Stimulated activated naive B cell treated with anti-CD40 and anti-IgM and Interleukin-4, amounts not matched to agents 10 μg/mL and 1 μg/mL and 100 μg/mL, for 72 hours (primary cell): ENCODE data around the gene CTIF.

Source experiments
- ATAC-seq, 2 donors: fragments of 150-1000 bp; cut with Tn5 transposase; replicated peaks; 2 replicates each; pipeline ENCODE4 v1.10.0; 2021; ENCODE audit warnings: moderate library complexity in 1 of 2
- DNase-seq: peaks from one replicate; pipeline ENCODE4 v3.0.0; 2021
- H3K27ac Mint-ChIP-seq: one replicate; pipeline ENCODE4 v1.8.0; 2022; ENCODE audit warnings: mild to moderate bottlenecking, mixed read lengths
- H3K27me3 Mint-ChIP-seq, 2 donors: one replicate each; pipeline ENCODE4 v1.8.0; 2022; ENCODE audit warnings: mixed read lengths in 2 of 2
- H3K36me3 Mint-ChIP-seq, 2 donors: one replicate each; pipeline ENCODE4 v1.8.0; 2022; ENCODE audit warnings: mixed read lengths in 2 of 2, mild to moderate bottlenecking in 1 of 2
- H3K4me1 Mint-ChIP-seq, 2 donors: one replicate each; pipeline ENCODE4 v1.8.0; 2022; ENCODE audit warnings: mixed read lengths in 2 of 2, mild to moderate bottlenecking in 1 of 2
- H3K4me3 Mint-ChIP-seq, 2 donors: one replicate each; pipeline ENCODE4 v1.8.0; 2022; ENCODE audit warnings: mild to moderate bottlenecking in 2 of 2, mixed read lengths in 2 of 2, moderate library complexity in 1 of 2
- H3K9me3 Mint-ChIP-seq, 2 donors: one replicate each; pipeline ENCODE4 v1.8.0; 2022; ENCODE audit warnings: mixed read lengths in 2 of 2, mild to moderate bottlenecking in 1 of 2

The CTIF gene

DNA sequence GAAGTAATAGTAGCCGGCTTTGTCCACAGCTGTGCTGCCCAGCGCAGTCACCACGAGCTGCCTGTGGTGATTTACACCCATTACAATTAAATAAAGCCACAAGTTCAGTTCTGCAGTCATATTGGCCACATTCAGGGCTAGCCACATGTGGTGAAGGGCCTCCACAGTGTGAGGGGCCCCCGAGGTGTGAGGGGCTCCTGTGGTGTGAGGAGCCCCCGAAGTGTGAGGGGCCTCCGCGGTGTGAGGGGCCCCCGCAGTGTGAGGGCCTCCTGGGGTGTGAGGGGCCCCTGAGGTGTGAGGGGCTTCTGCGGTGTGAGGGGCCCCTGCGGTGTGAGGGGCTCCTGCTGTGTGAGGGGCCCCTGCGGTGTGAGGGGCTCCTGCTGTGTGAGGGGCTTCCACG is 191.2 kb downstream of the CTIF start:
- no peak for ATAC-seq
- no peak overlapping the region for H3K27ac Mint-ChIP-seq
- peaks cover 3% of the 10 kb centered on the region in 2 donors for H3K36me3 Mint-ChIP-seq
- H3K4me1 Mint-ChIP-seq = peaks cover 22% of the 10 kb centered on the region in 2 donors
- H3K27me3 Mint-ChIP-seq = no peaks in the 10 kb centered on the region
- no peak overlapping the region for H3K4me3 Mint-ChIP-seq
- no peak for DNase-seq
- peaks cover 2 to 4% of the 10 kb centered on the region in 2 donors for H3K9me3 Mint-ChIP-seq

DNA sequence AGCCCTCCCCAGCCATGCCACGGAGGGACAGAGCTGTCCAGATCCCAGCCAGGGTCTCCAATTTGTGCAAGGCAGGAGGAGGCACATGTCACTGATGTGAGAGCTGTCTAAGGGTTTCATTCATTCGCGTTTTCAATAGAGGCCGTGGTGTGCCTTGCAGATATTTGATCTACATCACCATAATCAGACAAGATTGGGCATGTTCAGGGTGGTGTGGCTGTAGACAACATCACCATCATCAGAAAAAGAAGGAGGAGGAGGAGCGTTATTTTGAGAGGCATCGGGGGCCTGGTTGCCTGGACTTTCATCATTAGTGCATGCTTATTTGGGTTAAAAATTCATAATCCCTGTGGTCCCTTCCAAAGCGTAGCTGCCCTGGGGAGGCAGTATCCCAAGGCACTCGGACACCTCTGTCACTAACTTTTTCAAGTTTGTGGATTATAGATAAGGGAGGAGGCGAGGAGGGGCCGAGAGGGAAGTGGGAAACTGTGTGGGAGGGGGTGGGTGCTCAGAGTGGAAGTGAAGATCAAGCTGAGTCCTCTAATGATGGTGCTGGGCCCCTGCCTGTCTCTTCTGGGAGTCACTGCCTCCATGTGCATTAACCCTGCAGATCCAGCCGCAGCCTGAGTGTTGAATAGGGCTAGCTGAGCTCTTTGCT is 194.1 kb downstream of the CTIF start:
- DNase-seq = peak; percentile 14
- H3K36me3 Mint-ChIP-seq = peaks cover 2 to 3% of the 10 kb centered on the region in 2 donors
- peaks cover 20 to 29% of the 10 kb centered on the region in 2 donors for H3K4me1 Mint-ChIP-seq
- no peaks in the 10 kb centered on the region for H3K9me3 Mint-ChIP-seq
- no peak overlapping the region for H3K27ac Mint-ChIP-seq
- peak; percentile 90 to 95 for ATAC-seq
- H3K4me3 Mint-ChIP-seq = peak overlapping the region in 1 of 2 donors; percentile 18
- no peaks in the 10 kb centered on the region for H3K27me3 Mint-ChIP-seq

DNA sequence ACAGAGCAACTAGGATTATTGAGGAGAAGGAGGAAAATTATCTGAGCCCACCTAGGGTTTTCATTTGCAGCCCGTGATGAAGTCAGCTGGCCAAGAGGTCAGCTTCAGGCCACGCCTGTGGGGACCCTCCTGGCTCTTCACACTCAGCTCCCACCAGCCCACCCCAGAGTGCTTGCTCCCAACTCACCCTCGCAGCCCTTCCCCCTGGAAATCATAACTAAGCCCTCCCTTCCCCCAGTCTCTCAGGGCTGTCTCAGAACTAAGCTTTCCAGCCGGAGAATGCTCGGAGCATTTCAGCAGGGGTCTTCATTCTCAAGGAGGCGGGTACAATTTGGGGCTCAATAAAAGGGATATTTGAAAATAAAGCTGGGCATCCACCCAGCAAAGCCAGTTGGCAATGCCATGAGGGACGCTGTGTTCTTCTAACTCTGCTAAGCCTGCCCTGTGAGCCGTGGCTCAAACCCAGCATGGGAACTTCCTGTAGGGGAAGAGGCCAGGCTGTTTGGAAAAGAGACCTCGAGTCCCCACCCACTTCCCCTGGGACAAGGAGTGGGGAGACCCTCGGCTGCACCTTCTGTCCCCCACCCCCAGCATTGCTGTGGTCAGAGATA is 194.9 kb downstream of the CTIF start:
- H3K4me3 Mint-ChIP-seq = no peak overlapping the region
- peaks cover 0 to 2% of the 10 kb centered on the region in 2 donors for H3K36me3 Mint-ChIP-seq
- no peaks in the 10 kb centered on the region for H3K27me3 Mint-ChIP-seq
- H3K4me1 Mint-ChIP-seq = peaks cover 20 to 29% of the 10 kb centered on the region in 2 donors
- DNase-seq (no peak), ATAC-seq (no peak)
- H3K9me3 Mint-ChIP-seq = no peaks in the 10 kb centered on the region
- no peak overlapping the region for H3K27ac Mint-ChIP-seq

DNA sequence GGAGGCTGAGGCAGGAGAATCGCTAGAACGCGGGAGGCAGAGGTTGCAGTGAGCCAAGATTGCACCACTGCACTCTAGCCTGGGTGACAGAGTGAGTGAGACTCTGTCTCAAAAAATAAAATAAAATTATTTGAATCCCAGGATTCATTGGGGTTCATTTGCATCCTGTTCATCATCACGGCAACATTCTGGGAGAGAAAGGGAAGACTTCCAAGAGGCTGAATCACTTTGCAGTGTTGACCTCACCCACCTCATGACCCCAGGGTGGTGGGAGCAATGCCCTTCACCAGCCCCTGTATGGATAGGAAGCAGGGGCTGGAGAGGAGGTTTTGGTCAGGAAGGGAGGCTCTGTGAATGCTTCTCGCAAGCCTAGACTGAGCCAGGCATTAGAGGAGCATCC is 195.6 kb downstream of the CTIF start:
- ATAC-seq = no peak
- H3K4me3 Mint-ChIP-seq = no peak overlapping the region
- peaks cover 20 to 29% of the 10 kb centered on the region in 2 donors for H3K4me1 Mint-ChIP-seq
- peak overlapping the region; percentile 20 for H3K27ac Mint-ChIP-seq
- peaks cover 0 to 2% of the 10 kb centered on the region in 2 donors for H3K36me3 Mint-ChIP-seq
- H3K27me3 Mint-ChIP-seq = no peaks in the 10 kb centered on the region
- H3K9me3 Mint-ChIP-seq = no peaks in the 10 kb centered on the region
- no peak for DNase-seq

DNA sequence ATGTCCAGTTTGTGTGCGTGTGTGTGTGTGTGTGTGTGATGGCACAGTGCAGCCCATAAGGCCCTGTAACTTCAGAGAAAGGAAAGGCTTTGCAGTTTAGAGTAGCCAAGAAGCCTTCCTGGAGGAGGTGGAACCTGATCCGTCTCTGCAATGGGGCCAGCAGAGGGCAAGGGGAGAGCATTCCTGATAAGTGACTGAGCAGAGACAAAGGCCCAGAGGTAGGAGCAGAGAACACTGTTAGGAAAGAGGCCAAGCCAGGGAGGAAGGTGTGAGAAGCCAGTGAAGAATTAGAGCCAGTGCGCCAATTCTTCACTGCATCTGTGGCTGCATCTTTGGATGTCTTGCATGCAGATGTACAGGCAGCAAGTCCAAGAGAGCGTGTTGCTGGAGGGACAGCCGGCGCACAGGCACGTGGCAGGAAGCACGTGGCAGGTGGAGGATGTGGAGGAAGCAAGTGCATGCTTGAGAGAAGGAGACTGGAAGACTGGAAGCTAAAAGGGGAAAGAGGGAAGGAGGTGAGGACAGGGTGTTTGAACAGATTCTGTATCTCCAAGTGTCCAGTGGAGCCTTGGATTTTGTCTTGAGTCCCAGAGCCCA is 196.3 kb downstream of the CTIF start:
- Mint-ChIP-seq H3K9me3 (no peaks in the 10 kb centered on the region), H3K4me1 (peaks cover 20 to 29% of the 10 kb centered on the region in 2 donors), H3K27ac (no peak overlapping the region), H3K27me3 (no peaks in the 10 kb centered on the region), H3K4me3 (no peak overlapping the region), H3K36me3 (peaks cover 0 to 2% of the 10 kb centered on the region in 2 donors)
- DNase-seq (no peak), ATAC-seq (no peak)

DNA sequence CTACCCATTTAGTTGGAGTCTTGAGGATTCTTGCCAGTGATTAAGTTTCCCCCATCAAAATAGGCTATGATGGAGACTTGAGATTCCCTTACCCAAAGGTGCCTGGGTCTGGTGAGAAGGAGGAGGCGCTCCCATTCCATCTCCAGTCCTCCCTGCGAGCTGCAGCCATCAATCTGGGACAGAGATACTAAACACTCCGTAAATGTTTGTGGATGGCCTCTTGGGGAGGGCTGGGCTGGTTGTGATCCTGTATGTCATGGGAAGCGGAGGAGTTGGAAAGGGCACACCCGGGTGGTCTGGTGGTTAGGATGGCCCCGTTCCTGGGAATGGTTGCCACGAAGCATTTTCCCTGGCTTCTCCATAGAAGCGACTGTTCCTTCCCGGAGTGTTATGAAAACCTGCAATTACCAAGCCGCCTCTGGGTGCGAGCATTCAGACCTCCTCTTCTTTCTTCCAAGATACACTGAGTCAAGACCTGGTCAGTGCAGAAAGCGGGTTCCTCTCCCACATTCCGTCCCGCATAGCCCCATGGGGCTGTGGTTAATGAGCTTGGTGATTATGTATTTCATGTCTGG is 196.9 kb downstream of the CTIF start:
- Mint-ChIP-seq H3K4me3 (no peak overlapping the region), H3K9me3 (no peaks in the 10 kb centered on the region), H3K4me1 (peaks cover 20 to 29% of the 10 kb centered on the region in 2 donors), H3K36me3 (peaks cover 0 to 2% of the 10 kb centered on the region in 2 donors), H3K27ac (no peak overlapping the region), H3K27me3 (no peaks in the 10 kb centered on the region)
- no peak for DNase-seq
- ATAC-seq = no peak

DNA sequence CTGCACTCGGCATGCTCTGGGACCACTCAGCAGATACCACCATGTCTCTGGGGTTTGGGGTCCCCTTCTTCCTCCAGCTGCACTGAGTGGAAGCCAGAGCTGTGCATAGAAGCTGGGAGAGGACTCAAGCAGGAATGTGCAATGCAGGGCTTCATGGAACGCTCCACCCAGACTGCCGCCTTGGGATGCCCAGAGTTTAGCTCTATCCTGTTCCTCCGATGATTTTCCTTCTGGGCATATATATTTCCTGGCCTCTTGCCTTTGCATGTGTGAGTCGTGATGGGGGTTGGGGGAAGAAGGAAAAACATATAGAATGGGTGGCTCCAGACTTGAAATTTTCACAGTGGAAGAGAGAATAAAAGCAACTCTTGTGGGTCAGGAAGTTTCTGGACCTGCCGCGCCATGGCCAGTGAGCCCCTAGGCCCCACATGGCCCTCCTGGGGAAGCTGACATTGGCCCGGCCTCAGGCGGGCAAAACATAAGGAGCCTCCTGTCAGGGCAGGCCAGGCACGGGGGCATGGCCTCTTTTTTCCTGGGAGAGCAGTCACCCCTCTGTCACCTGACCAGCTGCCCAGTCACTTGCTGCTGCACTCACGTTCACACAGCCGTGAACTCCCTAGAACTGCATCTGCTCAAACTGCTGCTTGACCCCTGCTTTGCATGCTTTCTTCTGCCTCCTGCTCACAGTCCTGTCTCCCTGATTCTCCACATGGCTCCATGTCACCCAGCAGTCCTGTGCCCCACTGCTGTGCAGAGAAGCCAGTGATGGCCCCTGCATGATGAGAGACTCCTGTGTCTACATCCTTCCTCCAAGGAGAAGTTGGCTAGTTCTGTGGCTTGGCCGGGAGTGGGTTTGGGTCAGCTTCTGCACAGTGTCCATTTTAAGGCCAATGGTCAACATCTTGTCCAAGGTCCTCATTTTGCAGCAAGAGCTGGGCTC is 197.8 kb downstream of the CTIF start:
- no peak overlapping the region for H3K27ac Mint-ChIP-seq
- no peak for DNase-seq
- H3K4me3 Mint-ChIP-seq = no peak overlapping the region
- no peak for ATAC-seq
- peaks cover 0 to 2% of the 10 kb centered on the region in 2 donors for H3K36me3 Mint-ChIP-seq
- no peaks in the 10 kb centered on the region for H3K9me3 Mint-ChIP-seq
- peaks cover 20 to 29% of the 10 kb centered on the region in 2 donors for H3K4me1 Mint-ChIP-seq
- no peaks in the 10 kb centered on the region for H3K27me3 Mint-ChIP-seq

DNA sequence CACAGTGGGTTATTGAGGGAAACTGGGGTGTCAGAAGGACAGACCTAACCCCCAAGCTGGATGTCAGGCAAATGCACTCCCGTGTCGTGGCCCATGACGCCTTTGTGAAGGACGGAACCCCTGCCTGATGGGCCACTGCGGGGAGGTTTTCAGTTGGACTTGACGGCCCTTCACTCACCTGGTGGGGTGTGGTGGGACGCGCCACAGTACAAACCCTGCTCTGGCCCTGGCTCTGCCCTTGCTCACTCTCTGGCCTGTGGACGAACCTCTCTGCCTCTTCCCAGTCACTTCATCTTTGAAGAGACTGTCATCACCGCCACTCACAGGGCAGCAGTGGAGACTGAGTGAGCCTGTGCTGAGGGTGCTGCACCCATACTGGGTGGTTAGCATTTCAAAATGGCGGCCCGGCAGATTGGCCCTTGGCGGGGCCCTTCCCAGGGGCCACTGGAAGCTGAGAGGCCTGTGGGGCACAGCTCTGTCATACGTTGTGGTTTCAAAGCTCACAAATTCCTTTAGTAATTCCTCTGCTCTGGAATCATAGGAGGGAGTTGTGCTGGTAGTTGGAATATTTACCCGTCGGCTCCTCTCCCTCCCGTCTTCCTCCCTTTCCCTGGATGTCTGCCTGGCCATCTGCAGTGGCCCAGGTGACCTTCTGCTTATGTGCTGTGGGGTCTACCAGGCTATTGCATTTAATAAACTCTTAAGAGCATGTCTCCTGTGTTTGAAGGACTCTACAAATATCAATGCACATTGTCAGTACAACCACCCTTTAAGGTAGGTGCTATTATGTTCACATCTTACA is 200.6 kb downstream of the CTIF start:
- H3K36me3 Mint-ChIP-seq = peaks cover 0 to 2% of the 10 kb centered on the region in 2 donors
- H3K27me3 Mint-ChIP-seq = no peaks in the 10 kb centered on the region
- H3K27ac Mint-ChIP-seq = no peak overlapping the region
- no peak for DNase-seq
- peaks cover 6 to 10% of the 10 kb centered on the region in 2 donors for H3K4me1 Mint-ChIP-seq
- no peaks in the 10 kb centered on the region for H3K9me3 Mint-ChIP-seq
- H3K4me3 Mint-ChIP-seq = no peak overlapping the region
- no peak for ATAC-seq

DNA sequence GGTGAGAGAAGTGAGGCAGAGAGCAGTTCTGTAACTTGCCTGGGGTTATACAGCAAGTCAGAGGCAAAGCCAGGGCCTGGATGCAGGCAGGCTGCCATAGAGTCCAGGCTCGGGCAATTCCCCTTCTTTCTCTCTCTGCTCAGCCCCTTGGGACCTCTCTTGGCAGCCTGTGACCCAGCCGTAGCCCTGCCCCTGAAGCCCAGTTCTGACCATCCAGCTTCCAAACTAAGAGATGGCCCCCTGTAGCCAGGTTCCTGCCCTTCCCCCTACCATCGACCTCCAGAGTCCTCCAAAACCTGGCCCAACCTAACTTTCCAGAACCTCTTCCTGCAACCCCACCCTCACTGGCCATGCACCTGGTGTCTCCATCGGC is 201.2 kb downstream of the CTIF start:
- Mint-ChIP-seq H3K4me1 (peaks cover 3 to 7% of the 10 kb centered on the region in 2 donors), H3K9me3 (no peaks in the 10 kb centered on the region), H3K36me3 (peaks cover 0 to under 1% of the 10 kb centered on the region in 2 donors), H3K27ac (peak overlapping the region; percentile 14), H3K4me3 (no peak overlapping the region), H3K27me3 (no peaks in the 10 kb centered on the region)
- DNase-seq (no peak), ATAC-seq (no peak)

DNA sequence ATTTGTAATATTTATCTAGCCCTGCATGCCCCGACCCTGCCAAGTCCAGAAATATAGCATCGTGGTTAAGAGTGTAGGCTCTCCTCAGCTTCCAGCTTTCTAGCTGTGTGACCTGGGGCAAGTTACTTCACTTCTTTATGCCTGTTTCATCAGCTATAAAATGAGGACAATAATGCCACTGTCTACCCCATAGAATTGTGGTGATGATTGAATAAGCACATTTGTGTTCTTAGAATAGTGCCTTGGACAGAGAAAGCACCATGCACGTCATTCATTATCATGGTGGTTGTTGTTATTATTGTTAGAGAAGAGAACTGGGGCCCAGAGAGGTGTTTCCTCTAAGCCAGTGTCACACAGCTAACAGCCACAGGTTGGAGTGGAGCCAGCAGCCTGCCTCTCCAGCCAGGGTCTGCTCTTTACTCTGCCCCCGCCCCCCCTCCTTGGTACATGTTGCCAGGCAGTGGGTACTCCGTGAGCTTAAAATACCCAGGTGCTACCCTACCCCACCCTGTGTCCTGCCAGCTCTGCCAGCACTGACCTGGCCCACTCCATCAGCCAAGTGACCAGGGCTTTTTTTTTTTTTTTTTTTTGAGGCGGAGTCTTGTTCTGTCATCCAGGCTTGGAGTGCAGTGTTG is 202.1 kb downstream of the CTIF start:
- H3K4me1 Mint-ChIP-seq = no peaks in the 10 kb centered on the region
- no peak for ATAC-seq
- no peak for DNase-seq
- H3K27ac Mint-ChIP-seq = no peak overlapping the region
- no peaks in the 10 kb centered on the region for H3K27me3 Mint-ChIP-seq
- no peaks in the 10 kb centered on the region for H3K36me3 Mint-ChIP-seq
- no peaks in the 10 kb centered on the region for H3K9me3 Mint-ChIP-seq
- H3K4me3 Mint-ChIP-seq = no peak overlapping the region

DNA sequence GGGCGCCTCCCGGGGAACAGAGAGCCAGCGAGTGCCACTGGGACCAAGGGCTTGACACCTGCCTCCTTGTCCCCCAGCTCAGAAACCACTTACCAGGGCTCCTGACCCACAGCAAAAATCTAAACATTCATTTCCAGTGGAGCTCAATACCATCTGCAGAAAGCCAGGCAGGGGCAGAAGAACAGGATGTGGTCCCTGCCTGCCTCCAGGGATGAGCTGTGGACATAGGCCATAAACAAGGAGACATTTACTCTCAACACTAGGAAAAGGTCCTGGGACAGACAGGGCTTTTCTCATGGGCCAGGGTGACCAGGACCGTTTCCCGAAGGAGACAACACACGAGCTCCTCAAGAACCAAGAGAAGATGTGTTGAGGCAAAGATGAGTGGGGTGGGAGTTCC is 203.0 kb downstream of the CTIF start:
- peak overlapping the region; percentile 63 for H3K27ac Mint-ChIP-seq
- H3K36me3 Mint-ChIP-seq = no peaks in the 10 kb centered on the region
- no peaks in the 10 kb centered on the region for H3K27me3 Mint-ChIP-seq
- no peaks in the 10 kb centered on the region for H3K4me1 Mint-ChIP-seq
- DNase-seq (no peak), ATAC-seq (no peak)
- no peak overlapping the region for H3K4me3 Mint-ChIP-seq
- H3K9me3 Mint-ChIP-seq = no peaks in the 10 kb centered on the region

DNA sequence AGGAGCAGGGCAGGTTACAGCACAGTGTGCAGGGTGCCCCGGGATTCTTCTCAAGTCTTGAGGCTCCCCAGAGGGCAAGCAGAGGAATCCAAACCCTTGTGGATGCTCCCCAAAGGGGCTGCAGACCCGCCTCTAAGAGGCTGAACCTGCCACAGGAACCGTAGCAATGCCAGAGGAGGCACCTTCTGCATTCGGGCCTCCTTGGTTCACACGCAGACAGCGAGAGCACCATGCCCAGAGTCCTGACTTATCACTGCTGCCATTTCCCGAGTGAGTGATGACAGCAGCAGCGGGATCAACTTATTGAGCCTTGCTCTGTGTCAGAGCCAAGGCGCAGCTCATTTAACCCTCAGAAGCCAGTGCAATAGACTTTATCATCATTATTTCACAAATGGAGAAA is 203.5 kb downstream of the CTIF start:
- no peak overlapping the region for H3K27ac Mint-ChIP-seq
- no peak overlapping the region for H3K4me3 Mint-ChIP-seq
- no peak for ATAC-seq
- H3K27me3 Mint-ChIP-seq = no peaks in the 10 kb centered on the region
- H3K9me3 Mint-ChIP-seq = no peaks in the 10 kb centered on the region
- no peaks in the 10 kb centered on the region for H3K36me3 Mint-ChIP-seq
- DNase-seq = no peak
- no peaks in the 10 kb centered on the region for H3K4me1 Mint-ChIP-seq
